A673 (cell line): Measurements from ENCODE around the gene MGMT.

Experiments used
- CTCF ChIP-seq: fragments of 300-800, 200-600 bp; sonication (generic); conservative IDR thresholded peaks from 2 replicates; pipeline ENCODE4 v1.5.1; 2017; ENCODE audit warnings: low read depth, mild to moderate bottlenecking, antibody characterized with exemption, low read length, moderate library complexity, mixed read lengths
- EZH2 ChIP-seq: fragments of 200-600 bp; sonication (generic); IDR thresholded peaks from 2 replicates; pipeline ENCODE4 v1.6.1; 2017; ENCODE audit warnings: borderline replicate concordance, low read depth, mild to moderate bottlenecking, mixed read lengths, antibody characterized with exemption, low read length; ENCODE audit not compliant: poor library complexity, severe bottlenecking

- TF ChIP-seq CTCF (no peak), EZH2 (no peak)
These were observed 185.0 kb downstream of the MGMT start for GRCh38 chr10:129652021-129652420.
